Thyroid gland (tissue), 4 donors: ENCODE data around the gene AK8.

Experiments
- POLR2A ChIP-seq, 2 donors: fragments of 450-650 bp; IDR thresholded peaks; one replicate each; pipeline ENCODE4 v1.6.1; 2017; ENCODE audit warnings: antibody characterized with exemption in 2 of 2, mild to moderate bottlenecking in 2 of 2, moderate library complexity in 1 of 2
- TF ChIP-seq, protein P1 (sequence below), 6 experiments: fragments of 200-600 bp in 3 of 6; fragments of 450-650 bp in 3 of 6; sonication (generic) in 3 of 6; IDR thresholded peaks; one replicate each; pipeline ENCODE4 v1.5.1; 2016 to 2019; ENCODE audit warnings: antibody characterized with exemption in 6 of 6, mild to moderate bottlenecking in 2 of 6, inconsistent platforms in 1 of 6, moderate library complexity in 1 of 6

DNA sequence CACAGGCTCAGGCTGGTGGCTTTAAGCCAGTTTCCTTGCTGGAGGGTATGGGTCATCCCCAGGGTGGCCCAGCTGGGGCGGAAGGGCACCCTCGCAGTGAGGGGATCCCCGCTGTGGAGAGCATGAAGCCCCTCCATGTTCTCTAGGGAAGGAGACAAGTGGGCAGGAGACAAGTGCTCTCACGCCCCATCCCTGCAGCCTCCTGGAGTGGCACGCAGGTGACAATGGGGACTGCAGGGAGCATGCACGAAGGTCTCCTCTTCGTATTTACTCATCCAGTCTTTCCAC is 124.5 kb downstream of the AK8 start:
- TF ChIP-seq, protein P1, sequence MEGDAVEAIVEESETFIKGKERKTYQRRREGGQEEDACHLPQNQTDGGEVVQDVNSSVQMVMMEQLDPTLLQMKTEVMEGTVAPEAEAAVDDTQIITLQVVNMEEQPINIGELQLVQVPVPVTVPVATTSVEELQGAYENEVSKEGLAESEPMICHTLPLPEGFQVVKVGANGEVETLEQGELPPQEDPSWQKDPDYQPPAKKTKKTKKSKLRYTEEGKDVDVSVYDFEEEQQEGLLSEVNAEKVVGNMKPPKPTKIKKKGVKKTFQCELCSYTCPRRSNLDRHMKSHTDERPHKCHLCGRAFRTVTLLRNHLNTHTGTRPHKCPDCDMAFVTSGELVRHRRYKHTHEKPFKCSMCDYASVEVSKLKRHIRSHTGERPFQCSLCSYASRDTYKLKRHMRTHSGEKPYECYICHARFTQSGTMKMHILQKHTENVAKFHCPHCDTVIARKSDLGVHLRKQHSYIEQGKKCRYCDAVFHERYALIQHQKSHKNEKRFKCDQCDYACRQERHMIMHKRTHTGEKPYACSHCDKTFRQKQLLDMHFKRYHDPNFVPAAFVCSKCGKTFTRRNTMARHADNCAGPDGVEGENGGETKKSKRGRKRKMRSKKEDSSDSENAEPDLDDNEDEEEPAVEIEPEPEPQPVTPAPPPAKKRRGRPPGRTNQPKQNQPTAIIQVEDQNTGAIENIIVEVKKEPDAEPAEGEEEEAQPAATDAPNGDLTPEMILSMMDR (IDR thresholded peaks at IDR 0.05) = no peak
- no peak for TF ChIP-seq POLR2A (IDR thresholded peaks at IDR 0.05)
